ENCODE measurements around the gene HPS5. TPM values are rescaled to one million over a fixed set of nuclear protein-coding genes. Genes with fewer than 3 reads are reported as not detected.

HPS5 gene
- total and polyA plus RNA-seq, 5 donors from 2014 or later: 13.0 to 18.6 (median 14.8) TPM

DNA sequence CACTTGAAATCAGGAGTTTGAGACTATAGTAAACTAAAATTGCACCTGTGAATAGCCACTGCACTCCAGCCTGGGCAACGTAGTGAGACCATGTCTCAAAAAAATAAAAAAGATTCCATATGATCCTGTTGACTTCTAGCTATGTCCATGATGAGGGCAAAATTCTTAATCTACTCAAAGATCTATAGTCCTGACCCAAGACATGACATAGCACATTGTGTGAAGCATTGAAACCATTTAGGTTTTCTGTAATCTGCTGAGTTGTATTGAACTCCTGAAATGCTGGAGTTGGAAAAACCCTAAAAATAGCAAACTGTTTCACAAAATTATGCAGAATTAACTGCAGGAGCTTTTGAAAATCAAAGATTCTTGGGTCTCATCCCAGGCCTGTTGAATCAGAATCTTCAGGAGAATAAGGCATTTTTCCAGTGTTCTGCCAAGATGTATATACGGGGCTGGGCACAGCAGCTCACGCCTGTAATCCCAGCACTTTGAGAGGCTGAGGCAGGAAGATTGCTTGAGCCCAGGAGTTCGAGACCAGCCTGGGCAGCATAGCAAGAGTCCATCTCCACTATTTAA, 42.6 kb upstream of the HPS5 start:
- Histone ChIP-seq H3K27ac (ENCODE audit: insufficient read depth, low read length, poor library complexity, severe bottlenecking) (no peak overlapping the region), H3K4me3 (ENCODE audit: low read depth, low read length) (no peak overlapping the region), H3K36me3 (ENCODE audit: control insufficient read depth, insufficient read depth, low read length) (peaks cover 73% of the 10 kb centered on the region), H3K27me3 (ENCODE audit: control insufficient read depth, insufficient read depth, low read length) (no peaks in the 10 kb centered on the region), H3K9me3 (ENCODE audit: control insufficient read depth in 2 of 2, low read length in 2 of 2) (no peaks in the 10 kb centered on the region), H3K4me1 (ENCODE audit: control insufficient read depth, insufficient read depth, low read length, poor library complexity, severe bottlenecking) (no peaks in the 10 kb centered on the region)
- H3K27me3 Mint-ChIP-seq: no peaks in the 10 kb centered on the region
- peaks cover 27% of the 10 kb centered on the region for H3K36me3 Mint-ChIP-seq
- peak overlapping the region in 2 of 3 donors; percentile 44 to 61 for H3K27ac Mint-ChIP-seq
- no peaks in the 10 kb centered on the region for H3K9me3 Mint-ChIP-seq
- H3K4me1 Mint-ChIP-seq: peaks cover 5 to 9% (median 7%) of the 10 kb centered on the region in 4 donors
- DNase-seq (no peak), ATAC-seq (ENCODE audit: low read depth in 2 of 2) (no peak)
- no peak overlapping the region for H3K4me3 Mint-ChIP-seq

GRCh38 chr11:18361154-18361553, 39.2 kb upstream of the HPS5 start:
- Histone ChIP-seq H3K36me3 (ENCODE audit: control insufficient read depth, insufficient read depth, low read length) (peaks cover 82% of the 10 kb centered on the region), H3K4me1 (ENCODE audit: control insufficient read depth, insufficient read depth, low read length, poor library complexity, severe bottlenecking) (no peaks in the 10 kb centered on the region), H3K27me3 (ENCODE audit: control insufficient read depth, insufficient read depth, low read length) (no peaks in the 10 kb centered on the region), H3K9me3 (ENCODE audit: control insufficient read depth in 2 of 2, low read length in 2 of 2) (no peaks in the 10 kb centered on the region), H3K4me3 (ENCODE audit: low read depth, low read length) (no peak overlapping the region), H3K27ac (ENCODE audit: insufficient read depth, low read length, poor library complexity, severe bottlenecking) (no peak overlapping the region)
- Mint-ChIP-seq H3K27ac (no peak overlapping the region), H3K27me3 (no peaks in the 10 kb centered on the region), H3K4me3 (no peak overlapping the region), H3K36me3 (peaks cover 42% of the 10 kb centered on the region), H3K9me3 (no peaks in the 10 kb centered on the region), H3K4me1 (peaks cover 0 to 3% (median under 1%) of the 10 kb centered on the region in 4 donors)
- no peak for DNase-seq
- ATAC-seq (ENCODE audit: low read depth in 2 of 2): no peak

- peaks cover 0 to 8% (median 0%) of the 10 kb centered on the region in 4 donors for H3K4me1 Mint-ChIP-seq
- ATAC-seq (ENCODE audit: low read depth in 2 of 2): no peak
- H3K36me3 Mint-ChIP-seq: peaks cover 37% of the 10 kb centered on the region
- peaks cover 69% of the 10 kb centered on the region for H3K36me3 ChIP-seq (ENCODE audit: control insufficient read depth, insufficient read depth, low read length)
- DNase-seq: no peak
- no peak overlapping the region for H3K27ac ChIP-seq (ENCODE audit: insufficient read depth, low read length, poor library complexity, severe bottlenecking)
- no peak overlapping the region for H3K4me3 ChIP-seq (ENCODE audit: low read depth, low read length)
- no peaks in the 10 kb centered on the region for H3K9me3 Mint-ChIP-seq
- no peak overlapping the region for H3K4me3 Mint-ChIP-seq
- no peaks in the 10 kb centered on the region for H3K27me3 ChIP-seq (ENCODE audit: control insufficient read depth, insufficient read depth, low read length)
- no peaks in the 10 kb centered on the region for H3K4me1 ChIP-seq (ENCODE audit: control insufficient read depth, insufficient read depth, low read length, poor library complexity, severe bottlenecking)
- H3K27me3 Mint-ChIP-seq: no peaks in the 10 kb centered on the region
- H3K9me3 ChIP-seq (ENCODE audit: control insufficient read depth in 2 of 2, low read length in 2 of 2): no peaks in the 10 kb centered on the region
- H3K27ac Mint-ChIP-seq: peak overlapping the region in 1 of 3 donors; percentile 32
Measured at GRCh38 chr11:18358646-18359045, 36.7 kb upstream of the HPS5 start.

DNA sequence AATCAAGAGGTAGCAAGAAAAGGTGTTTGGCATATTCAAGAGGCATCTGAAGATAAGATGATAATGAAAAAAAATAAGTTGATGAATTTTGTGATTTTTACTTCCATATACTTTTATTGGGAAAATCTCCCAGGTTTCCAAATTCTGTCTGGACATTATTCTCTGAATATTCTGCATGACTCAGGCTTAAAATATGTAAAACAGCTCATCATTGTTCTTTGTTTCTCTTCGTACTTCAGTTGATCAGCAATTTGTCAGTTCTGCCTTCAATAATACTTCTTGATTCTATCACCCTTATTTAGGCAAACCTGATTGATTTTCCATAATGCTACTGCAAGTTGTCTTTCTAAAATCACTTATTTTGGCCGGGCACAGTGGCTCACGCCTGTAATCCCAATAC, 30.6 kb upstream of the HPS5 start:
- no peak overlapping the region for H3K27ac ChIP-seq (ENCODE audit: insufficient read depth, low read length, poor library complexity, severe bottlenecking)
- no peaks in the 10 kb centered on the region for H3K9me3 ChIP-seq (ENCODE audit: control insufficient read depth in 2 of 2, low read length in 2 of 2)
- no peaks in the 10 kb centered on the region for H3K27me3 ChIP-seq (ENCODE audit: control insufficient read depth, insufficient read depth, low read length)
- Mint-ChIP-seq H3K36me3 (peaks cover 45% of the 10 kb centered on the region), H3K9me3 (no peaks in the 10 kb centered on the region), H3K4me3 (no peak overlapping the region), H3K4me1 (peaks cover 0 to 16% (median under 1%) of the 10 kb centered on the region in 4 donors), H3K27ac (no peak overlapping the region), H3K27me3 (no peaks in the 10 kb centered on the region)
- ATAC-seq (ENCODE audit: low read depth in 2 of 2) (no peak), DNase-seq (no peak)
- H3K4me3 ChIP-seq (ENCODE audit: low read depth, low read length): no peak overlapping the region
- no peaks in the 10 kb centered on the region for H3K4me1 ChIP-seq (ENCODE audit: control insufficient read depth, insufficient read depth, low read length, poor library complexity, severe bottlenecking)
- peaks cover 47% of the 10 kb centered on the region for H3K36me3 ChIP-seq (ENCODE audit: control insufficient read depth, insufficient read depth, low read length)

DNA sequence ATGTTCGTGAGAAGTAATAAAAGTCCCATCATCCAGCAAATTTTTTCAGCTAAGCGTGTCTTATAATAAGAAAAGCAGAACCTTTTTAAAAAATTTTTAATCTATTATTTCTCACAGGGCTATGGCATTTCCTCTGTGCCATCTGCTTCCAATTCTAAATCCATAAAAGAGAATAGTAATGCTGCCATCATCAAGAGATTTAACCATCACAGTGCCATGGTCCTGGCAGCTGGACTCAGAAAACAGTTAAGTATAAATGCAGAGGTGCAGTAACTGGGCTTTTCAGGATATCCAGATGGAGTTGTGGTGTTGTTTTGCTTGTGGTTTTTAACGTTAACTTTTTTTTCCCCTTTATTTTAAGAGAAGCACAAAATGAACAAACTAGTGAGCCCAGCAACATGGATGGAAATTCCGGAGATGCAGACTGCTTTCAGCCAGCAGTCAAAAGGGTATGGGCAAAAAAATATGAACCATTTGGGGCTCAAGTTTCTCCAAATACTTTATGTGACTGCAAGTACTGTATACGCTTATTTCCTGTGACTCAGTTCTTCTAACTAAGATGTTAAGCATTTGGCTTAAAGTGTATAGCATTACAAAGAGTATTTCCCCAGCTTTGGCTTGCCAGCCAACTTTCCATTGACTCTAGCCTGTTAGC, 25.7 kb upstream of the HPS5 start:
- H3K27ac Mint-ChIP-seq: peak overlapping the region in 1 of 3 donors; percentile 83
- no peak for DNase-seq
- Histone ChIP-seq H3K4me3 (ENCODE audit: low read depth, low read length) (no peak overlapping the region), H3K9me3 (ENCODE audit: control insufficient read depth in 2 of 2, low read length in 2 of 2) (no peaks in the 10 kb centered on the region), H3K27ac (ENCODE audit: insufficient read depth, low read length, poor library complexity, severe bottlenecking) (no peak overlapping the region), H3K4me1 (ENCODE audit: control insufficient read depth, insufficient read depth, low read length, poor library complexity, severe bottlenecking) (no peaks in the 10 kb centered on the region), H3K27me3 (ENCODE audit: control insufficient read depth, insufficient read depth, low read length) (no peaks in the 10 kb centered on the region), H3K36me3 (ENCODE audit: control insufficient read depth, insufficient read depth, low read length) (peaks cover 54% of the 10 kb centered on the region)
- H3K9me3 Mint-ChIP-seq: no peaks in the 10 kb centered on the region
- peaks cover 0 to 8% (median 3%) of the 10 kb centered on the region in 4 donors for H3K4me1 Mint-ChIP-seq
- ATAC-seq (ENCODE audit: low read depth in 2 of 2): no peak
- no peaks in the 10 kb centered on the region for H3K27me3 Mint-ChIP-seq
- peaks cover 37% of the 10 kb centered on the region for H3K36me3 Mint-ChIP-seq
- H3K4me3 Mint-ChIP-seq: no peak overlapping the region

- Mint-ChIP-seq H3K27ac (peak overlapping the region; percentile 15 to 76 (median 66)), H3K36me3 (peaks cover 29% of the 10 kb centered on the region), H3K9me3 (no peaks in the 10 kb centered on the region), H3K4me3 (peak overlapping the region in 2 of 4 donors; percentile 36 to 67), H3K4me1 (peaks cover 29 to 55% (median 46%) of the 10 kb centered on the region in 4 donors), H3K27me3 (no peaks in the 10 kb centered on the region)
- H3K9me3 ChIP-seq (ENCODE audit: control insufficient read depth in 2 of 2, low read length in 2 of 2): no peaks in the 10 kb centered on the region
- peak overlapping the region; percentile 50 for H3K27ac ChIP-seq (ENCODE audit: insufficient read depth, low read length, poor library complexity, severe bottlenecking)
- no peaks in the 10 kb centered on the region for H3K27me3 ChIP-seq (ENCODE audit: control insufficient read depth, insufficient read depth, low read length)
- H3K4me3 ChIP-seq (ENCODE audit: low read depth, low read length): peak overlapping the region; percentile 61
- peaks cover 53% of the 10 kb centered on the region for H3K36me3 ChIP-seq (ENCODE audit: control insufficient read depth, insufficient read depth, low read length)
- peaks cover 34% of the 10 kb centered on the region for H3K4me1 ChIP-seq (ENCODE audit: control insufficient read depth, insufficient read depth, low read length, poor library complexity, severe bottlenecking)
- DNase-seq (no peak), ATAC-seq (ENCODE audit: low read depth in 2 of 2) (no peak)
Measured at GRCh38 chr11:18332891-18333290, 11.0 kb upstream of the HPS5 start.

- Histone ChIP-seq H3K4me1 (ENCODE audit: control insufficient read depth, insufficient read depth, low read length, poor library complexity, severe bottlenecking) (peaks cover 34% of the 10 kb centered on the region), H3K4me3 (ENCODE audit: low read depth, low read length) (peak overlapping the region; percentile 61), H3K27me3 (ENCODE audit: control insufficient read depth, insufficient read depth, low read length) (no peaks in the 10 kb centered on the region), H3K27ac (ENCODE audit: insufficient read depth, low read length, poor library complexity, severe bottlenecking) (peak overlapping the region; percentile 50), H3K36me3 (ENCODE audit: control insufficient read depth, insufficient read depth, low read length) (peaks cover 51% of the 10 kb centered on the region), H3K9me3 (ENCODE audit: control insufficient read depth in 2 of 2, low read length in 2 of 2) (no peaks in the 10 kb centered on the region)
- Mint-ChIP-seq H3K27ac (peak overlapping the region; percentile 15 to 90 (median 54)), H3K9me3 (no peaks in the 10 kb centered on the region), H3K27me3 (no peaks in the 10 kb centered on the region), H3K4me3 (peak overlapping the region; percentile 47 to 67 (median 56)), H3K36me3 (peaks cover 27% of the 10 kb centered on the region), H3K4me1 (peaks cover 29 to 55% (median 46%) of the 10 kb centered on the region in 4 donors)
- ATAC-seq (ENCODE audit: low read depth in 2 of 2) (peak in 1 of 2 donors; percentile 33), DNase-seq (peak in 2 of 3 donors; percentile 10 to 34)
Measured at GRCh38 chr11:18332302-18332701, 10.4 kb upstream of the HPS5 start.

Measured in CD4-positive, CD25-positive, alpha-beta regulatory T cell (primary cell).